ENCODE data around the gene MTCP1. TPM values are rescaled to one million over a fixed set of nuclear protein-coding genes. Genes with fewer than 3 reads are reported as not detected.

MTCP1 gene
- total RNA-seq: 1.4 and 17.7 TPM in 2 replicates

GRCh38 chrX:155070975-155071693 lies at the start of gene MTCP1, which contains the start of the genes BRCC3 and CMC4:
Gene MTCP1, minus strand, starts transcription at chrX:155071136. Its CDS starts 5,126 bp downstream, at chrX:155066010.
Gene BRCC3, plus strand, starts transcription at chrX:155071508. Its CDS starts 20 bp downstream, at chrX:155071528.
Gene CMC4, minus strand, starts transcription at chrX:155071136. Its CDS starts 7,113 bp downstream, at chrX:155064023.

GRCh38 chrX:155026727-155027508 lies 44.0 kb downstream of the MTCP1 start, which contains the start of gene FUNDC2:
Gene FUNDC2, plus strand, starts transcription at chrX:155026844. Its CDS starts 95 bp downstream, at chrX:155026939.

GRCh38 chrX:155022585-155022984 lies 48.4 kb downstream of the MTCP1 start, which contains the start of gene F8:
Gene F8, minus strand, starts transcription at chrX:155022723. Its CDS starts 171 bp downstream, at chrX:155022552.

Other genes starting within 250 kb of the MTCP1 start
- gene SMIM9, start 236.5 kb downstream of the MTCP1 start, total RNA-seq: not detected in 2 replicates
- 4.3 and 7.9 TPM in 2 replicates for gene F8A1, start 184.8 kb downstream of the MTCP1 start, total RNA-seq
- gene F8, start 48.4 kb downstream of the MTCP1 start, total RNA-seq: 1.6 and 2.6 TPM in 2 replicates
- 36.1 and 42.5 TPM in 2 replicates for gene FUNDC2, start 44.3 kb downstream of the MTCP1 start, total RNA-seq
- gene CMC4, start within 50 bp of the MTCP1 start, total RNA-seq: 13.7 and 16.3 TPM in 2 replicates
- 7.5 and 9.9 TPM in 2 replicates for gene BRCC3, start 372 bp upstream of the MTCP1 start, total RNA-seq
- 24.3 and 46.4 TPM in 2 replicates for gene VBP1, start 145.3 kb upstream of the MTCP1 start, total RNA-seq
- under 0.01 TPM in 1 of 2 replicates, not detected in the other for gene RAB39B, start 193.4 kb upstream of the MTCP1 start, total RNA-seq